Caki2 (cell line): ENCODE results near the gene TAF1. TPM values are rescaled to one million over a fixed set of nuclear protein-coding genes. Genes with fewer than 3 reads are reported as not detected.
"Not testable (repeated sequence)": the region's sequence is repeated elsewhere in the genome, so short reads cannot be mapped to it uniquely, and the experiment has no call there.

Experiments
- DNase-seq: peaks from one replicate; pipeline ENCODE4 v3.0.0-alpha.2; 2015; ENCODE audit warnings: low read depth
- in situ Hi-C: cut with HindIII; loops from 2 replicates; pipeline ENCODE4 v1.10.0; 2016; ENCODE audit warnings: low sequenced_read_pairs, low pct_unique_long_range_greater_than_20kb, mixed read lengths
- total RNA-seq: library from RNA; depleted of rRNA; stranded (reverse); fragments of >200 nt; shearing (Covaris generic); gene quantifications from 2 replicates; pipeline ENCODE4 v1.2.3, GENCODE V29; 2014; ENCODE audit warnings: low replicate concordance

Gene TAF1
- total RNA-seq, 1 experiment from 2014 or later, result 9.2 TPM

DNA sequence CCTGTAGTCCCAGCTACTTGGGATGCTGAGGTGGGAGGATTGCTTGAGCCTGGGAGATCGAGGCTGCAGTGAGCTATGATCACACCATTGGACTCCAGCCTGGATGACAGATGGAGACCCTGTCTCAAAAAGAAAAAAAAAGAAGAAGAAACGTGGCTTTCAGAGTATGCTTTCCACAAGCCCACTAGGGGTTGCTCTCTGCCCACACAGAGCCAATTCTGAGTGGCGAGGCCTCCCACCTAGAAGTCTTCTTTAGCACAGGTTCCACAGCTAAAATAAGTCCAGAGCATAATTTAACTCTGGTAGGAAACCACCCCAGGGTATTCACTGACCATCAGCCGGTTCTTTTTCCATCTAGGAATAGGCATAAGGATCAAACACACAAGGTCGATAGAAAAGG lies 50.1 kb downstream of the TAF1 start:
- in situ Hi-C loops, result not testable (repeated sequence)

DNA sequence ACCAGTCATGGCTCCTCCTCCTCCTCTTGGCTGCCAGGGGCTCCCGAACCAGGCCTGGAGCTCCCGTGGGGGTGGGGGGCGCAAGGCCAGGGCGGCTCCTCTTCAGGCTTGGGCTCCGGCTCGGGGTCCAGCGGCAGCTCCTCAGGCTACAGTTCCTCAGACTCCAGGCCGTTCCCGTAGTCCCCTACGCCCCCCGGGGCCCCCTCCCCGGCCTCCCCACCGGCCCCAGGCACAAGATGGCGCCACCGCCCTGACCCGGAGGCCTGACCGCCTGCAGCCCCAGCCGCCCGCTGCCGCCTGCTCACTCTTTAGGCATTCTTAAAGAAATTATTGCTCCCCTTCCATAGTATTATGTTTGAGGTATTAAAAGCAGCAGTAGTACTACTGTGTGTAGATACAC lies 54.5 kb downstream of the TAF1 start:
- DNase-seq, result no peak
- in situ Hi-C loops, result no loop called here

More for the DNA sequence above, 50.1 kb downstream of the TAF1 start:
- DNase-seq, result not testable (repeated sequence)

DNA sequence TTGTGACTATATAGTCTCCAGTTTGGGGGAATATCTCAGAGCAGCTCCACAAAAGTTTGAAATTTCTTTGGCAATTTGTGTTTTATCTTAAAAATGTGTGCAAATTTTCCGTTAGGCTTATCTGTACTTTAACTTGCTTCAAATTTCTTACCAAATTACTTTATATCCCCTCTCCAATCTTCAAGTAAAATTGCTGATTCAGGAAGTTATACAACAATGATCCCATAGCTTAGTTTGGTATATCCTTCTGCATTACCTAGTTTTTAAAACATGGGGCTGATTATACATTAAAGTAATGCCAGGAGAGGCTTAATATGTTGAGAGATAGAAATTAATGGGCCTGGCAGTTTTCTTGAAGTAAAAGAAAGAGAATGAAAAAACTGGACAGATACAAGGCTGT lies 66.6 kb downstream of the TAF1 start:
- in situ Hi-C loops, result no loop called here
- no peak for DNase-seq

DNA sequence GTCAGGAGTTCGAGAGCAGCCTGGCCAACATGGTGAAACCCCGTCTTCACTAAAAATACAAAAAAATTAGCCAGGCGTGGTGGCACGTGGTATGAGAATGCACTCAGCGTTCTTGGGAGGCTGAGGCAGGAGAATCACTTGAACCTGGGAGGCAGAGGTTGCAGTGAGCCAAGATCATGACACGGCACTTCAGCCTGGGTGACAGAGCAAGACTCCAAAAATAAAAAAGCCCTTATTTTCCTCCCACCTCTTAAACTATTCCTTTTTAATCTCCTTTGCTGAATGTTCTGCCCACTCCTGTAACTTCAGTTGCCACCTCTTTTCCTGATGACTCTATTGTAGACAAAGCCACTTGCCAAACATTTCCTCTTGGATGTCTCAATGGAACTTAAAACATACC lies 72.6 kb downstream of the TAF1 start:
- peak; percentile 27 for DNase-seq

DNA sequence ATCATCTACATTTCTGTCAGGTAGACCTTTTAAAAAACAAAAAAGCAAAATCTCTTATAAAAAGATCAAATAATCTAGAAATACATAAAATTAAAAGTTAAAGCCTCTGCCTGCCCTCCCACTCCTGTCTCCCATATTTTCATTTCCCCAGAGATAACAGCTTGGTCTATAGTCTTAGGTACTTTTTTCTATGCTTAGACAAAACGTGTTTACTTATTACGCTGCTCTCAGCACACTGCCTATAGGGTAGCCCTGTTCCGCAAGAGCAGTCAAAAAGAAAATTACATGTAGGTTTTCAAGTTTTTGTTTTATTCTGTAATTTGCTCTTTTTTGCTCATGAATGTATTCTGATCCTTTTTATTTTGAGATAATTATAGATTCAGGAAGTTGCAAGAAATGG lies 73.3 kb downstream of the TAF1 start:
- in situ Hi-C loops, result no loop called here
- DNase-seq, result no peak

More for the DNA sequence above, 72.6 kb downstream of the TAF1 start:
- in situ Hi-C loops, result no loop called here

DNA sequence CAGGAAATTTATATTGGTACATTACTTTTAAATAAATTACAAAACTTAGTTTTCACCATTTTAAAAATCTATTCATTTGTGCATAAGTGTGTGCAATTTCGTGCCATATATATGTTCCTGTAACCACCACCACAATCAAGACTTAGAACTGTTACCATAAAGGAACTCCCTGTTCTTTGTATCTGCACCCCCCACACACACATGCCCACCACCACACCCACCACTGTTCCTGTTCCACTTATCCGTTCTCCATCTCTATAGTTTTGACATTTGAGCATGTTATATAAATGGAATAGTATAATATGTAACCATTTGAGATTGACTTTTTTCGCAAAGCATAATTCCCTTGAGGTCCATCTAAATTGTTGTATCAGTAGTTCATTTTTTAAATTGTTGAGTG lies 73.7 kb downstream of the TAF1 start:
- DNase-seq, result no peak
- in situ Hi-C loops, result no loop called here

DNA sequence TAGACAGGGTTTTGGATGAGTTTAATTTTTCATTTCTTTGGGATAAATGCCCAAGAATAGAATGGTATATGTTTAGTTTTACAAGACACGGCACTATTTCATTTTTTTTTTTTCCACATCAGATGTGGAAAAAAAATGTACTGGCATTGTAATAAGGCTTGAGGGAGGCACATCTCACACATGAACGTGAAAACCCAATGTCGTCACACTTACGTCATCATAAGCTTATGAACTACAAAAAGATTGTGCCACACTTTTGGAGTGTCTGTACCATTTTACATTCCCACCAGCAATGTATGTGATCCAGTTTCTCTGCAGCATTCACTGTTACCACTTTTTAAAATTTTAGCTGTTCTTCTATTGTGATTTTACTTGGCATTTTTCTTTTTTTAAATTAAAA lies 74.2 kb downstream of the TAF1 start:
- in situ Hi-C loops, result no loop called here
- DNase-seq, result no peak

DNA sequence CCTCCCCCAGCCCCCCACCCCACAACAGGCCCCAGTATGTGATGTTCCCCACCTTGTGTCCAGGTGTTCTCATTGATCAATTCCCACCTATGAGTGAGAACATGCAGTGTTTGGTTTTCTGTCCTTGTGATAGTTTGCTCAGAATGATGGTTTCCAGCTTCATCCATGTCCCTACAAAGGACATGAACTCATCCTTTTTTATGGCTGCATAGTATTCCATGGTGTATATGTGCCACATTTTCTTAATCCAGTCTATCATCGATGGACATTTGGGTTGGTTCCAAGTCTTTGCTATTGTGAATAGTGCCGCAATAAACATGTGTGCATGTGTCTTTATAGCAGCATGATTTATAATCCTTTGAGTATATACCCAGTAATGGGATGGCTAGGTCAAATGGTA lies 75.7 kb downstream of the TAF1 start:
- in situ Hi-C loops, result not testable (repeated sequence)

DNA sequence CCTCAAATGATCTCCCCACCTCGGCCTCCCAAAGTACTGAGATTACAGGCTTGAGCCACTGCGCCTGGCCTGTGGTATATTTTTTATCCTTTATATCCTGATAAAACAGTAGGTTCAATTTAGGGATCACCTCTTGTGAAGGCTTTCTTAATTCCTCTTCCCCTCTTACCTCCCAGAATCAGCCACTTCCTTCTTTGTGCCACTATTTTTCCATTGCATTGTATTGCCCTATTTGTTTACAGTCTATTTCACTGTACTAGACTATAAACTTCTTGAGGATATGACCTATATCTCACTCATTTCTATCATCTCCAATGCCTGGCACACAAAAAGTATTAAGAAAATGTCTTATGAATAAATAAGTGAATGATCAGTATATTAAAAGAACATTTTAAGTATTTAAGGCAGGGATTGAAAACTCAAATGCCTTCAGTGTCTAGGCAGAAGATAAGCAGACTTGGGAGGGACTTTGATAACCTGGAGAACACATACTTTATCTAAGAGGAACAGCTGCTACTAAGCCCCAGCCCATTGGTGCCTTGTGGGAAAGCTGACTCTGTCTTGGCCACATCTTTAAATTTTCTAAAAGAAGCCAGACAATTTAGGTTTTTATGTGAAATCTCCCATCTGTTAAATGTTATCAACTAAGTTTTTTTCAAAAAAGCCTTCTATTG lies 84.4 kb downstream of the TAF1 start:
- in situ Hi-C loops, result no loop called here

More for the DNA sequence above, 75.7 kb downstream of the TAF1 start:
- not testable (repeated sequence) for DNase-seq

DNA sequence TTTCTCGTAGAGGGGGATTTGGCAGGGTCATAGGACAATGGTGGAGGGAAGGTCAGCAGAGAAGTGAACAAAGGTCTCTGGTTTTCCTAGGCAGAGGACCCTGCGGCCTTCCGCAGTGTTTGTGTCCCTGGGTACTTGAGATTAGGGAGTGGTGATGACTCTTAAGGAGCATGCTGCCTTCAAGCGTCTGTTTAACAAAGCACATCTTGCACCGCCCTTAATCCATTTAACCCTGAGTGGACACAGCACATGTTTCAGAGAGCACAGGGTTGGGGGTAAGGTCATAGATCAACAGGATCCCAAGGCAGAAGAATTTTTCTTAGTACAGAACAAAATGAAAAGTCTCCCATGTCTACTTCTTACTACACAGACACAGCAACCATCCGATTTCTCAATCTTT lies 85.4 kb downstream of the TAF1 start:
- in situ Hi-C loops, result not testable (repeated sequence)

More for the DNA sequence above, 84.4 kb downstream of the TAF1 start:
- no peak for DNase-seq

DNA sequence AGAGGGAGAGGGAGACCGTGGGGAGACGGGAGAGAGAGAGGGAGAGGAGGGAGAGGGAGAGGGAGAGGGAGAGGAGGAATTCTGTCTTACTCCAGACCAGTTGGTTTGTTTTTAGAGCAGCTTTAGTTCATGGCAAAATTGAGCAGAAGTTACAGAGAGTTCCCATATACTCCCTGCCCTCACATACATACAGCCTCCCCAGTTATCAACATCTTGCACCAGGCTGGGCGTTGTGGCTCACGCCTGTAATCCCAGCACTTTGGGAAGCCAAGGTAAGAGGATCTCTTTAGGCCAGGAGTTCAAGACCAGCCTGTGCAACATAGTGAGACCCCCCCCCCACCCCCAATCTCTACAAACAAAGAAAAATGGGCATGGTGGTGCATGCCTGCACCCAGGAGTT lies 86.9 kb downstream of the TAF1 start:
- in situ Hi-C loops, result no loop called here
- no peak for DNase-seq

More for the DNA sequence above, 85.4 kb downstream of the TAF1 start:
- not testable (repeated sequence) for DNase-seq

DNA sequence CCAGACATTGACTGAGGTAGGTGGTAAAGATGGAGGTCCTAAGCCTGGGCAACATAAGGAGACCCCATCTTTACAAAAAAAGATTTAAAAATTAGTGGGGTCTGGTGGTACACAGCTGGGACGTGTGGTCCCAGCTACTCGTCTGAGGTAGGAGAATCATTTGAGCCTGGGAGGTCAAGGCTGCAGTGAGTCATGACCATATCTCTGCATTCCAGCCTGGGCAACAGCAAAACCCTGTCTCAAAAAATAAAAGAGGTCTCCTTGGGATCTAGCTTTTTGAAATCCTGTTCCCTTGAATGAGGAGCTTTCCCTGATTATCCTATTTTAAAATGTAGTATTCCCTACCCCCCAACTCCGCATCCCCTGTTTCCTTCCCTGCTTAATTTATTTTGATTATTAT lies 88.1 kb downstream of the TAF1 start:
- DNase-seq, result no peak
- in situ Hi-C loops, result no loop called here

DNA sequence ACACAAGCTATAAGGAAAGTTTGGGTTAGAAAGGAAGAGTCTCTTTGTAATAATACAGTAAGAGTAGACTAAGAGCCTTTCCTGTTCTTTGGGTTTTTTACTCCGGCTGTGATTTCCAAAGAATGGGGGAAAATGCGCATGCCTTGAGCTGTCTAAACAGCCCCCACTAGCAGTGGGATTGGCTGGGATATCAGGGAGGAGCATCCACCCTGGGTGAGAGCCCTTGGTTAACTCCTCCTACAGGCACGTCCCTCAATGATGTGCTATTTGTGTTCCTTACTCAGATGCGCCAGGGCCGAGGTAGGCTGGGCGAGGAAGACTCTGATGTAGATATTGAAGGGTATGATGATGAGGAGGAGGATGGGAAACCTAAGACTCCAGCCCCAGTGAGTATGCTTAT lies 92.7 kb downstream of the TAF1 start:
- DNase-seq, result no peak
- in situ Hi-C loops, result no loop called here

DNA sequence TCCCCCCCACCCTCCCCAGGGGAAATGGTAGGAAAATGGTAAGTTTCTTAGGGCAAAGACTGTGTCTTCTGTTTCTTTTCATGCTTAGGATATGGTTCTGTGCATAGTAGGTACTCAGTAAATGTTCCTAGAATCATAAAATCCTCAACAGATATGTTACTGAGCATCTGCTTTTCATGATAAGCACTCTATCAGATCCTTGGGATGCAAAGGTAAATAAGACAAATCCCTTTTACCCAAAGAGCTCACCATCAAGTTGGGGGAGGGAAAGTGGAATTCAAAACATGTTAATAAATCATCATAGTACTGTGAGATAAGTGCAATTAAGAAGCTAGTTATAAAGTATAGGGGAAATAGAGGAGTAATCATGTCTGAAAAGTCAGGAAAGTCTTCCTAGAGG lies 98.8 kb downstream of the TAF1 start:
- in situ Hi-C loops, result no loop called here
- DNase-seq, result no peak

DNA sequence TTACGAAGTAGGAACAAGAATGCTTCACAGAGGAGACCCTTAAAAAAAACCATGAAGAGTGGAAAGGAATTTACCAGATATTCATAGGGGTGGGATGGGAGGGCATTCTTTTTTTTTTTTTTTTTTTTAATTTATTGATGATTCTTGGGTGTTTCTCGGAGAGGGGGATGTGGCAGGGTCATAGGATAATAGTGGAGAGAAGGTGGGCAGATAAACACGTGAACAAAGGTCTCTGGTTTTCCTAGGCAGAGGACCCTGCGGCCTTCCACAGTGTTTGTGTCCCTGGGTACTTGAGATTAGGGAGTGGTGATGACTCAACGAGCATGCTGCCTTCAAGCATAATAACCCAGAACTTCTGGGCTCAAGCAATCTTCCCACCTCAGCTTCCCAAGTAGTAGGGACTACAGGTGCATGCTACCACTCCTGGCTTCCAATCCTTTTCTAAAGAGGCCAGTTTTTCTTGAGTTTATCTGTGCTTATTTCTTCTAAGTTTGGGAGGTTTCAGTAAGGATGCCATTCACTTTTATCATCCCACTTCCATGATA lies 100.9 kb downstream of the TAF1 start:
- in situ Hi-C loops, result no loop called here
- no peak for DNase-seq

DNA sequence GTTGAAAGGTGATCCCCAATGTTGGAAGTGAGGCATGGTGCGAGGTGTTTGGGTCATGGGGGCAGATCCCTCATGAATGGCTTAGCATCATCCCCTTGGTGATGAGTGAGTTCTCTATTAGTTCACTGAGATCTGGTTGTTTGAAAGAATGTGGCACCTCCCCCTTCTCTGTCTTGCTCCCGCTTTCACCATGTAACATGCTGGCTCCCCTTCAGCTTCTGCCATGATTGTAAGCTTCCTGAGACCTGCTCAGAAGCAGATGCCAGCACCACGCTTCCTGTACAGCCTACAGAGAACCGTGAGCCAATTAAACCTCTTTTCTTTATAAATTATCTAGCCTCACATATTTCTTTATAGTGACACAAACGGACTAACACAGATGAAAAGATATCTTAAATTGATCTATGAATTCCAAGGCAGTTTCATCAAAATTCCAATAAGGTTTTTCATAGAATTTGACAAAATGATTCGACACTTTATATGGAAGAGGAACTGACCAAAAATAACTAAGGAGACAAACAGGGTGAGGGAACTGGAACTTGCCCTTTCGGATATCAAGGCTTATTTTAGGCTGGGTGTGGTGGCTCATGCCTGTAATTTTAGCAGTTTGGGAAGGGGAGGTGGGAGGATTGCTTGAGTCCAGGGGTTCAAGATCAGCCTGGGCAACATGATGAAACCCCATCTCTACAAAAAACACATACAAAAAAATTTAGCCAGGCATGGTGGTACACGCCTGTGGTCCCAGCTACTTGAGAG lies 109.8 kb downstream of the TAF1 start:
- no peak for DNase-seq
- in situ Hi-C loops, result no loop called here

DNA sequence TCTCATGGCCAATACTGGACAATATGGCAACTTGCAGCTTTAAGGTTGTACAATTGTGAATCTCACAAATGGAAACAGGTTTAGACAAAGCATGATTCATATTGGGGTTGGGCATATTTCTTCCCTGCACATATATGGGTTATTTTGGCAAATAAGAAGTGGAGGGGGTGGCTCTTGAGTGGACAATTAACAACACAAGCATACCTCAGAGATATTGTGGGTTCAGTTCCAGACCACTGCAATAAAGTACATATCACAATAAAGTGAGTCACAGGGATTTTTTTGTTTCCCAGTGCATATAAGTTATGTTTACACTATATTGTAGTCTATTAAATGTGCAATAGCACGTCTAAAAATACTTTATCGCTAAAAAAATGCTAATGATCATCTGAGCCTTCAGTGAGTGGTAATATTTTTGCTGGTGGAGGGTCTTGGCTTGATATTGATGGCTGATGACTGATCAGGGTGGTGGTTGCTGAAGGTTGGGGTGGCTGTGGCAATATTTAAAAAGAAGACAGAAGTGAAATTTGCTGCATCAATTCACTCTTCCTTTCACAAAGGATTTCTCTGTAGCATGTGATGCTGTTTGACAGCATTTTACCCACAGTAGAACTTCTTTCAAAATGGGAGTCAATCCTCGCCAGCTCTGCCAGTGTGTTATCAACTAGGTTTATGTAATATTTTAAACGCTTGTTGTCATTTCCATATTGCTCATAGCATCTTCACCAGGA lies 116.2 kb downstream of the TAF1 start:
- DNase-seq, result no peak
- in situ Hi-C loops, result no loop called here

DNA sequence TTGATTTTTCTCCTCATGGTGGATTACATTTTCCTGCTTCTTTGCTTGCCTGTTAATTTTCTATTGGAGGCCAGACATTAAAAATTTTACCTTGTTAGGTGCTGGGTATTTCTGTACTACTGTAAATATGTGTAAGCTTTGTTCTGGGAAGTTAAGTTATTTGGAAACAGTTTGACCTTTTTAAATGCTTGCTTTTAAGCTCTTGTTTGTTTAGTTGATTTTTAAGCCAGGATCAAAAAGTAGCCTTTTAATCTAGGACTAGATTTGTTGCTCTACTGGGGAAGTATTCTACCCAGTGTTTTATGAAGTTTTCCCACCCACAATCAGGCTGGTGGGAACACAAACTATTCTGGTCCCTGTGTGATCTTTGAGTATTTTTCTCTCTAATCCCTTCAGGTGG lies 121.7 kb downstream of the TAF1 start:
- DNase-seq, result no peak
- in situ Hi-C loops, result no loop called here

DNA sequence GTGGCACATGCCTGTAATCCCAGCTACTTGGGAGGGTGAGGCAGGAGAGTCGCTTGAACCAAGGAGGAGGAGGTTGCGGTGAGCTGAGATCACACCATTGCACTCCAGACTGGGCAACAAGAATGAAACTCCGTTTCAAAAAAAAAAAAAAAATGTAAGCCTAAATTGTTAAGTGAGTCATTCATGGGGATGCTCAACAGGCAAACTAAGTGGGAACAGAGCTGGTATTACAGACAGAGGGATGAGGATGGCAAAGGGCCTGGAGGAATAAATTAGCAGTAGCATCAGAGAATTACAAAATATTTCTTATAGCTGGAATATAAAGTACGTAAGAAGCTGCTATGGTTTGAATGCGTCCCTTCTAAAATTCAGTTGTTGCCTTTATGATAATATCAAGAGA lies 123.4 kb downstream of the TAF1 start:
- no peak for DNase-seq
- in situ Hi-C loops, result no loop called here
